Common myeloid progenitor, CD34-positive (primary cell): Measurements from ENCODE around the gene LRP1B.

Source experiments
- CTCF ChIA-PET: fragments of 350-600 bp; sonication (Branson Sonifier 250); formaldehyde crosslinking; loops from one replicate; lab custom pipeline; 2021; ENCODE audit warnings: antibody characterized with exemption; lab: Charles Lee
- POLR2A ChIA-PET: fragments of 350-600 bp; sonication (Branson Sonifier 250); formaldehyde crosslinking; loops from one replicate; lab custom pipeline; 2021; ENCODE audit warnings: antibody characterized with exemption; lab: Charles Lee
- DNase-seq, 3 donors: peaks; one replicate each; pipeline versions ENCODE4 v3.0.0 to v3.0.0-alpha.2; 2013
- H3K27ac ChIP-seq, 2 experiments: 1 replicate in 1 of 2; 2 replicates in 1 of 2; pipeline ENCODE4 v1.7.0; 2013; ENCODE audit warnings: inconsistent platforms in 2 of 2, low read length in 2 of 2, mild to moderate bottlenecking in 2 of 2, low read depth in 1 of 2, moderate library complexity in 1 of 2; ENCODE audit not compliant: severe bottlenecking in 2 of 2, insufficient read depth in 1 of 2, poor library complexity in 1 of 2
- H3K27me3 ChIP-seq, 5 experiments: replicated peaks in 2 of 5; 1 replicate in 3 of 5; 2 replicates in 2 of 5; pipeline versions ENCODE4 v1.6.1 to v1.7.0; 2013; ENCODE audit warnings: low read length in 4 of 5, mild to moderate bottlenecking in 2 of 5, moderate library complexity in 2 of 5, inconsistent platforms in 1 of 5; ENCODE audit not compliant: insufficient read depth in 5 of 5, control insufficient read depth in 4 of 5
- H3K36me3 ChIP-seq, 4 experiments: 1 replicate in 2 of 4; 2 replicates in 2 of 4; pipeline versions ENCODE4 v1.6.1 to v1.7.0; 2013; ENCODE audit warnings: low read length in 3 of 4, control low read depth in 1 of 4, mild to moderate bottlenecking in 1 of 4; ENCODE audit not compliant: control insufficient read depth in 4 of 4, insufficient read depth in 4 of 4
- H3K4me1 ChIP-seq, 4 experiments: 1 replicate in 3 of 4; 2 replicates in 1 of 4; pipeline versions ENCODE4 v1.6.1 to v1.7.1; 2013; ENCODE audit warnings: low read length in 3 of 4, mild to moderate bottlenecking in 3 of 4, control low read depth in 1 of 4, inconsistent platforms in 1 of 4, moderate library complexity in 1 of 4; ENCODE audit not compliant: control insufficient read depth in 4 of 4, insufficient read depth in 4 of 4; ENCODE audit errors: control extremely low read depth in 1 of 4
- H3K4me3 ChIP-seq, 7 experiments: 1 replicate in 4 of 7; 2 replicates in 3 of 7; pipeline versions ENCODE4 v1.5.1 to v1.7.0; 2013; ENCODE audit warnings: mild to moderate bottlenecking in 7 of 7, low read length in 6 of 7, moderate library complexity in 6 of 7, inconsistent platforms in 2 of 7, low read depth in 2 of 7, control low read depth in 1 of 7; ENCODE audit not compliant: insufficient read depth in 4 of 7, control insufficient read depth in 1 of 7; ENCODE audit errors: extremely low read depth in 1 of 7
- H3K9me3 ChIP-seq, 5 experiments: 1 replicate in 4 of 5; 2 replicates in 1 of 5; pipeline versions ENCODE4 v1.6.1 to v1.7.1; 2013; ENCODE audit warnings: low read length in 4 of 5, mild to moderate bottlenecking in 2 of 5, inconsistent platforms in 1 of 5, low read depth in 1 of 5, moderate library complexity in 1 of 5; ENCODE audit not compliant: control insufficient read depth in 4 of 5, insufficient read depth in 2 of 5; ENCODE audit errors: control extremely low read depth in 1 of 5
- WGBS: methylation state at CpG from one replicate; pipeline ENCODE4 v1.1.5; 2013; ENCODE audit not compliant: insufficient coverage; 5-methylcytosine and 5-hydroxymethylcytosine counted together

Gene LRP1B

GRCh38 chr2:140462990-140463389, 1667.8 kb downstream of the LRP1B start:
- ChIA-PET CTCF (no interaction called here), POLR2A (no interaction called here)
- H3K27ac ChIP-seq = no peak overlapping the region
- H3K4me1 ChIP-seq = no peaks in the 10 kb centered on the region
- no peak for DNase-seq
- WGBS = 92% methylated on average over 3 of the region's 4 CpGs
- H3K4me3 ChIP-seq = no peak overlapping the region
- no peaks in the 10 kb centered on the region for H3K9me3 ChIP-seq
- H3K27me3 ChIP-seq = no peaks in the 10 kb centered on the region
- H3K36me3 ChIP-seq = no peaks in the 10 kb centered on the region

- Histone ChIP-seq H3K9me3 (no peaks in the 10 kb centered on the region), H3K4me1 (no peaks in the 10 kb centered on the region), H3K36me3 (no peaks in the 10 kb centered on the region), H3K27me3 (no peaks in the 10 kb centered on the region), H3K27ac (no peak overlapping the region), H3K4me3 (no peak overlapping the region)
- WGBS = no CpG with 5 or more reads among the region's 3 CpGs
- CTCF ChIA-PET = no interaction called here
- POLR2A ChIA-PET = no interaction called here
- DNase-seq = no peak
Measured at GRCh38 chr2:140457483-140457882, 1673.3 kb downstream of the LRP1B start.

GRCh38 chr2:140455315-140455714, 1675.5 kb downstream of the LRP1B start:
- CTCF ChIA-PET = no interaction called here
- H3K4me3 ChIP-seq = no peak overlapping the region
- H3K4me1 ChIP-seq = no peaks in the 10 kb centered on the region
- no CpG with 5 or more reads among the region's 1 CpG for WGBS
- no peaks in the 10 kb centered on the region for H3K9me3 ChIP-seq
- DNase-seq = no peak
- no peaks in the 10 kb centered on the region for H3K27me3 ChIP-seq
- POLR2A ChIA-PET = no interaction called here
- no peaks in the 10 kb centered on the region for H3K36me3 ChIP-seq
- H3K27ac ChIP-seq = no peak overlapping the region

- Histone ChIP-seq H3K27me3 (no peaks in the 10 kb centered on the region), H3K4me1 (no peaks in the 10 kb centered on the region), H3K36me3 (no peaks in the 10 kb centered on the region), H3K9me3 (no peaks in the 10 kb centered on the region), H3K4me3 (no peak overlapping the region), H3K27ac (no peak overlapping the region)
- POLR2A ChIA-PET = no interaction called here
- no peak for DNase-seq
- no CpG with 5 or more reads among the region's 3 CpGs for WGBS
- CTCF ChIA-PET = no interaction called here
Measured at GRCh38 chr2:140454717-140455116, 1676.1 kb downstream of the LRP1B start.

- H3K27ac ChIP-seq = no peak overlapping the region
- ChIA-PET POLR2A (no interaction called here), CTCF (no interaction called here)
- H3K9me3 ChIP-seq = no peaks in the 10 kb centered on the region
- no peaks in the 10 kb centered on the region for H3K27me3 ChIP-seq
- no peaks in the 10 kb centered on the region for H3K36me3 ChIP-seq
- H3K4me1 ChIP-seq = no peaks in the 10 kb centered on the region
- DNase-seq = no peak
- H3K4me3 ChIP-seq = no peak overlapping the region
Measured at GRCh38 chr2:140451324-140451723, 1679.5 kb downstream of the LRP1B start.

GRCh38 chr2:140442319-140442718, 1688.5 kb downstream of the LRP1B start:
- Histone ChIP-seq H3K4me3 (no peak overlapping the region), H3K36me3 (no peaks in the 10 kb centered on the region), H3K9me3 (no peaks in the 10 kb centered on the region), H3K27ac (no peak overlapping the region), H3K27me3 (no peaks in the 10 kb centered on the region), H3K4me1 (no peaks in the 10 kb centered on the region)
- POLR2A ChIA-PET = no interaction called here
- DNase-seq = no peak
- CTCF ChIA-PET = no interaction called here
- WGBS = 83% methylated on average over 6 of the region's 7 CpGs

- ChIA-PET CTCF (no interaction called here), POLR2A (no interaction called here)
- H3K27me3 ChIP-seq = no peaks in the 10 kb centered on the region
- DNase-seq = no peak
- no peak overlapping the region for H3K4me3 ChIP-seq
- whole genome bisulfite sequencing = no CpG with 5 or more reads among the region's 2 CpGs
- no peak overlapping the region for H3K27ac ChIP-seq
- no peaks in the 10 kb centered on the region for H3K4me1 ChIP-seq
- H3K36me3 ChIP-seq = no peaks in the 10 kb centered on the region
- H3K9me3 ChIP-seq = no peaks in the 10 kb centered on the region
Measured at GRCh38 chr2:140440815-140441214, 1690.0 kb downstream of the LRP1B start.
